Dendritic cell treated with granulocyte-macrophage colony-stimulating factor and Interleukin-4, amounts not matched to agents 40 ng/mL and 50 ng/mL, for 4 days (primary cell): ENCODE measurements around the gene CTNNA2.

Source experiments
- H3K27ac Mint-ChIP-seq: one replicate; pipeline ENCODE4 v1.8.0; 2022; ENCODE audit warnings: mild to moderate bottlenecking, mixed read lengths
- H3K27me3 Mint-ChIP-seq: one replicate; pipeline ENCODE4 v1.8.0; 2022; ENCODE audit warnings: mild to moderate bottlenecking, mixed read lengths
- H3K36me3 Mint-ChIP-seq: one replicate; pipeline ENCODE4 v1.8.0; 2022; ENCODE audit warnings: low read depth, mixed read lengths
- H3K4me1 Mint-ChIP-seq: one replicate; pipeline ENCODE4 v1.8.0; 2022; ENCODE audit warnings: low read depth, mixed read lengths
- H3K4me3 Mint-ChIP-seq: one replicate; pipeline ENCODE4 v1.8.0; 2022; ENCODE audit warnings: mild to moderate bottlenecking, moderate library complexity, mixed read lengths
- H3K9me3 Mint-ChIP-seq: one replicate; pipeline ENCODE4 v1.8.0; 2022; ENCODE audit warnings: mixed read lengths
- intact Hi-C: fragments of 100-400 bp; cut with micrococcal nuclease; formaldehyde crosslinking; loops from one replicate; pipeline ENCODE4 v1.15.0; 2022

Gene CTNNA2

GRCh38 chr2:80303006-80303908, 790.4 kb downstream of the CTNNA2 start:
- no peaks in the 10 kb centered on the region for H3K9me3 Mint-ChIP-seq
- peaks cover 60% of the 10 kb centered on the region for H3K27me3 Mint-ChIP-seq
- H3K4me1 Mint-ChIP-seq, result no peaks in the 10 kb centered on the region
- intact Hi-C loops, result no loop called here
- H3K36me3 Mint-ChIP-seq, result no peaks in the 10 kb centered on the region
- H3K27ac Mint-ChIP-seq, result no peak overlapping the region
- no peak overlapping the region for H3K4me3 Mint-ChIP-seq

- no peaks in the 10 kb centered on the region for H3K36me3 Mint-ChIP-seq
- H3K9me3 Mint-ChIP-seq, result no peaks in the 10 kb centered on the region
- peaks cover 60% of the 10 kb centered on the region for H3K27me3 Mint-ChIP-seq
- H3K4me3 Mint-ChIP-seq, result no peak within 1 kb of the TSS
- H3K4me1 Mint-ChIP-seq, result no peaks in the 10 kb centered on the region
- no peak within 1 kb of the TSS for H3K27ac Mint-ChIP-seq
- intact Hi-C loops, result no loop called here
Measured at GRCh38 chr2:80303909-80304837, 791.3 kb downstream of the CTNNA2 start, which contains the start of gene LRRTM1. Gene LRRTM1 (minus strand): TSS chr2:80304752. CDS start chr2:80303819, 933 bp downstream.

- H3K27me3 Mint-ChIP-seq, result peaks cover 4% of the 10 kb centered on the region
- no peaks in the 10 kb centered on the region for H3K36me3 Mint-ChIP-seq
- H3K9me3 Mint-ChIP-seq, result no peaks in the 10 kb centered on the region
- intact Hi-C loops, result no loop called here
- H3K4me1 Mint-ChIP-seq, result no peaks in the 10 kb centered on the region
- H3K4me3 Mint-ChIP-seq, result no peak overlapping the region
- H3K27ac Mint-ChIP-seq, result no peak overlapping the region
Measured at GRCh38 chr2:80311304-80311703, 798.5 kb downstream of the CTNNA2 start.

- H3K4me3 Mint-ChIP-seq, result no peak overlapping the region
- no peaks in the 10 kb centered on the region for H3K4me1 Mint-ChIP-seq
- intact Hi-C loops, result no loop called here
- H3K36me3 Mint-ChIP-seq, result no peaks in the 10 kb centered on the region
- H3K9me3 Mint-ChIP-seq, result no peaks in the 10 kb centered on the region
- H3K27ac Mint-ChIP-seq, result no peak overlapping the region
- no peaks in the 10 kb centered on the region for H3K27me3 Mint-ChIP-seq
Measured at GRCh38 chr2:80312282-80312839, 799.5 kb downstream of the CTNNA2 start.

- intact Hi-C loops, result no loop called here
- Mint-ChIP-seq H3K27ac (no peak overlapping the region), H3K9me3 (no peaks in the 10 kb centered on the region), H3K4me3 (no peak overlapping the region), H3K36me3 (no peaks in the 10 kb centered on the region), H3K4me1 (no peaks in the 10 kb centered on the region), H3K27me3 (peaks cover 11% of the 10 kb centered on the region)
Measured at GRCh38 chr2:80322311-80322920, 809.6 kb downstream of the CTNNA2 start.

- Mint-ChIP-seq H3K9me3 (no peaks in the 10 kb centered on the region), H3K4me1 (no peaks in the 10 kb centered on the region), H3K27me3 (peaks cover 11% of the 10 kb centered on the region), H3K4me3 (no peak overlapping the region), H3K27ac (no peak overlapping the region), H3K36me3 (no peaks in the 10 kb centered on the region)
- intact Hi-C loops, result no loop called here
Measured at GRCh38 chr2:80322958-80323357, 810.1 kb downstream of the CTNNA2 start.

GRCh38 chr2:80323610-80324009, 810.8 kb downstream of the CTNNA2 start:
- Mint-ChIP-seq H3K4me1 (no peaks in the 10 kb centered on the region), H3K9me3 (no peaks in the 10 kb centered on the region), H3K4me3 (no peak overlapping the region), H3K27me3 (peaks cover 11% of the 10 kb centered on the region), H3K27ac (no peak overlapping the region), H3K36me3 (no peaks in the 10 kb centered on the region)
- intact Hi-C loops, result no loop called here

- Mint-ChIP-seq H3K27me3 (peaks cover 11% of the 10 kb centered on the region), H3K4me3 (no peak overlapping the region), H3K4me1 (no peaks in the 10 kb centered on the region), H3K36me3 (no peaks in the 10 kb centered on the region), H3K9me3 (no peaks in the 10 kb centered on the region), H3K27ac (no peak overlapping the region)
- intact Hi-C loops, result no loop called here
Measured at GRCh38 chr2:80324525-80324924, 811.7 kb downstream of the CTNNA2 start.

GRCh38 chr2:80326214-80326613, 813.4 kb downstream of the CTNNA2 start:
- no peaks in the 10 kb centered on the region for H3K4me1 Mint-ChIP-seq
- H3K36me3 Mint-ChIP-seq, result no peaks in the 10 kb centered on the region
- no peaks in the 10 kb centered on the region for H3K9me3 Mint-ChIP-seq

GRCh38 chr2:80326861-80327260, 814.0 kb downstream of the CTNNA2 start:
- H3K9me3 Mint-ChIP-seq, result no peaks in the 10 kb centered on the region
- no peak overlapping the region for H3K4me3 Mint-ChIP-seq
- H3K36me3 Mint-ChIP-seq, result no peaks in the 10 kb centered on the region
- H3K27me3 Mint-ChIP-seq, result peaks cover 7% of the 10 kb centered on the region
- intact Hi-C loops, result no loop called here
- H3K27ac Mint-ChIP-seq, result no peak overlapping the region
- H3K4me1 Mint-ChIP-seq, result no peaks in the 10 kb centered on the region

More at GRCh38 chr2:80326214-80326613, 813.4 kb downstream of the CTNNA2 start:
- Mint-ChIP-seq H3K4me3 (no peak overlapping the region), H3K27ac (no peak overlapping the region), H3K27me3 (peaks cover 9% of the 10 kb centered on the region)
- intact Hi-C loops, result no loop called here

GRCh38 chr2:80328159-80328571, 815.3 kb downstream of the CTNNA2 start:
- H3K27ac Mint-ChIP-seq, result no peak overlapping the region
- H3K4me3 Mint-ChIP-seq, result no peak overlapping the region
- no peaks in the 10 kb centered on the region for H3K36me3 Mint-ChIP-seq
- intact Hi-C loops, result no loop called here
- H3K9me3 Mint-ChIP-seq, result no peaks in the 10 kb centered on the region
- H3K4me1 Mint-ChIP-seq, result no peaks in the 10 kb centered on the region
- H3K27me3 Mint-ChIP-seq, result no peaks in the 10 kb centered on the region

- Mint-ChIP-seq H3K27me3 (no peaks in the 10 kb centered on the region), H3K9me3 (no peaks in the 10 kb centered on the region), H3K4me1 (no peaks in the 10 kb centered on the region), H3K4me3 (no peak overlapping the region), H3K36me3 (no peaks in the 10 kb centered on the region), H3K27ac (no peak overlapping the region)
- intact Hi-C loops, result no loop called here
Measured at GRCh38 chr2:80329491-80329890, 816.6 kb downstream of the CTNNA2 start.

- no peaks in the 10 kb centered on the region for H3K36me3 Mint-ChIP-seq
- intact Hi-C loops, result no loop called here
- H3K9me3 Mint-ChIP-seq, result no peaks in the 10 kb centered on the region
- H3K4me1 Mint-ChIP-seq, result no peaks in the 10 kb centered on the region
- H3K27me3 Mint-ChIP-seq, result no peaks in the 10 kb centered on the region
- no peak overlapping the region for H3K4me3 Mint-ChIP-seq
- H3K27ac Mint-ChIP-seq, result no peak overlapping the region
Measured at GRCh38 chr2:80330527-80331450, 817.9 kb downstream of the CTNNA2 start.
